HepG2 (cell line): Measurements from ENCODE around the gene PKNOX2.

ENCODE experiments used
- ZNF282 ChIP-seq: fragments of 450-650 bp; IDR thresholded peaks from 2 replicates; pipeline ENCODE4 v1.6.1; 2018; ENCODE audit not compliant: partially characterized antibody
- TF ChIP-seq, protein P1 (sequence below): sonication (generic); formaldehyde crosslinking; IDR thresholded peaks from 2 replicates; pipeline ENCODE4 v1.5.0; 2020; ENCODE audit warnings: mild to moderate bottlenecking, missing genetic modification reagents, moderate library complexity
- TF ChIP-seq, protein P2 (sequence below): sonication (generic); formaldehyde crosslinking; IDR thresholded peaks from 2 replicates; pipeline ENCODE4 v1.8.1; 2023; ENCODE audit warnings: mild to moderate bottlenecking, missing genetic modification reagents, borderline replicate concordance

GRCh38 chr11:125155100-125155444 lies 9.5 kb upstream of the PKNOX2 start:
- TF ChIP-seq ZNF282: no peak
- TF ChIP-seq, protein P1, sequence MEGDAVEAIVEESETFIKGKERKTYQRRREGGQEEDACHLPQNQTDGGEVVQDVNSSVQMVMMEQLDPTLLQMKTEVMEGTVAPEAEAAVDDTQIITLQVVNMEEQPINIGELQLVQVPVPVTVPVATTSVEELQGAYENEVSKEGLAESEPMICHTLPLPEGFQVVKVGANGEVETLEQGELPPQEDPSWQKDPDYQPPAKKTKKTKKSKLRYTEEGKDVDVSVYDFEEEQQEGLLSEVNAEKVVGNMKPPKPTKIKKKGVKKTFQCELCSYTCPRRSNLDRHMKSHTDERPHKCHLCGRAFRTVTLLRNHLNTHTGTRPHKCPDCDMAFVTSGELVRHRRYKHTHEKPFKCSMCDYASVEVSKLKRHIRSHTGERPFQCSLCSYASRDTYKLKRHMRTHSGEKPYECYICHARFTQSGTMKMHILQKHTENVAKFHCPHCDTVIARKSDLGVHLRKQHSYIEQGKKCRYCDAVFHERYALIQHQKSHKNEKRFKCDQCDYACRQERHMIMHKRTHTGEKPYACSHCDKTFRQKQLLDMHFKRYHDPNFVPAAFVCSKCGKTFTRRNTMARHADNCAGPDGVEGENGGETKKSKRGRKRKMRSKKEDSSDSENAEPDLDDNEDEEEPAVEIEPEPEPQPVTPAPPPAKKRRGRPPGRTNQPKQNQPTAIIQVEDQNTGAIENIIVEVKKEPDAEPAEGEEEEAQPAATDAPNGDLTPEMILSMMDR (CRISPR knock-in tag): no peak
- TF ChIP-seq, protein P2, sequence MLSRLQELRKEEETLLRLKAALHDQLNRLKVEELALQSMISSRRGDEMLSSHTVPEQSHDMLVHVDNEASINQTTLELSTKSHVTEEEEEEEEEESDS: no peak
